NK-92 (cell line): ENCODE results near the gene CD38.

Experiments
- DNase-seq: peaks from one replicate; lab custom pipeline; 2025; ENCODE audit not compliant: unreplicated experiment; lab: John Stamatoyannopoulos, UW

CD38 gene

GRCh38 chr4:15894921-15895916, 117.1 kb downstream of the CD38 start:
- DNase-seq = no peak

DNA sequence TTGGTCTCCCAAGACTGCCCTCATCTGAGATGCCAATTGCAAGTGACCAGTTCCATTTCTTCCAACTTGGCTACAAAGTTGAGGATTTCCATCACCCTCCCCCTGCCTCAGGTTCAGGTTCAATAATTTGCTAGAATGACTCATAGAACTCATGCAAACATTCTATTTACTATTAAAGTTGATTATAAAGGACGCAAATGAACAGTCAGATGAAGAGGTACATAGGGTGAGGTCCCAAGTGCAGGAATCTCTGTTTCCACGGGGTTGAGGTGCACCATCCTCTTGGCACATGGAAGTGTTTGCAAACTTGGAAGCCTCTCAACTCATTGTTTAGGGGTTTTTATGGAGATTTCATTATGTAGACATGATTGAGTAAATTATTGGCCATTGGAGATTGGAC, 119.4 kb downstream of the CD38 start:
- DNase-seq = no peak

- no peak for DNase-seq
Measured at GRCh38 chr4:15898902-15899301, 120.8 kb downstream of the CD38 start.

GRCh38 chr4:15899511-15899910, 121.4 kb downstream of the CD38 start:
- no peak for DNase-seq

DNA sequence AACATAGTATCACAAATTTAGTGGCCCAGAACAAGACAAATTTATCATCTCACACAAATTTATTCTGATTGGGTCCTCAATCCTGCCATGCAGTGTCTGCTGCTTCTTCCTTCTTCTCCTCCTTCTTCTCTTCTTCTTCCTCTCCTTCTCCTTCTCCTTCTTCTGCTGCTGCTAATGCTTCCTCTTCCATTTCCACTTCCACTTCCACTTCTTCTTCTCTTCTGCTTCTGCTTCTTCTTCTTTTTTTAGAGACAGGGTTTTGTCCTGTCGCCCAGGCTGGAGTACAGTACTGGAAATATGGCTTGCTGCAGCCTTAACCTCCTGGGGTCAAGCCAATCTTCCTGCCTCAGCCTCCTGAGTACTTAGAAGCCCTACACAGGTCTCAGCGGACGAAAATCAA, 122.9 kb downstream of the CD38 start:
- no peak for DNase-seq

DNA sequence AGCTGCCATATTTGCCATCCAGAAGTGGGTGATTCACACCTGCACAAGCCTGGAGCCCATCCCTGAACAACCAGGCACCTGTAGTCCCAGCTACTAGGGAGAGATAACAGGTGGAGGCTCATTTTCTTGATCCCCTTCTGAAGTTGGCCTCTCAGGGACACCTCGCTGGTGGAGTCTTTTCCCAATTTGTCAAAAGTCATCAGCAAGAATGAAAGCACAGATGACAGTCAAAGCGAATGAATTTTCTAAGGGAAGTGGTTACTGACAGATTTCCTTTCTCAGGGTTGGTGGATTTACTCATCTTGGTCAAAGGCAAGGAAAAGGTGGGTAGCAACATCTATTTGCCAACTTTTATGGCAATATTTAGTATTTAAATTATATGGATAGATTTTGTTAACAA, 123.9 kb downstream of the CD38 start:
- DNase-seq = no peak

GRCh38 chr4:15902746-15903145, 124.6 kb downstream of the CD38 start:
- DNase-seq = no peak
